DOHH2 (cell line): Measurements from ENCODE around the gene PHYHIPL.

ENCODE experiments used
- H3F3A ChIP-seq: fragments of 200-600 bp; sonication (generic), shearing (Covaris generic); 2 replicates; pipeline ENCODE4 v1.6.0; 2016; ENCODE audit warnings: antibody characterized with exemption, mild to moderate bottlenecking; ENCODE audit not compliant: control insufficient read depth, insufficient read depth
- H3K27ac ChIP-seq: fragments of 200-600 bp; sonication (generic); 2 replicates; pipeline ENCODE4 v1.5.1; 2014; ENCODE audit warnings: low read depth, mild to moderate bottlenecking, low read length, moderate library complexity
- H3K27me3 ChIP-seq: fragments of 200-600 bp; sonication (generic); 2 replicates; pipeline ENCODE4 v1.6.1; 2014; ENCODE audit warnings: mild to moderate bottlenecking, low read length, mixed read lengths; ENCODE audit not compliant: control insufficient read depth
- H3K36me3 ChIP-seq: fragments of 200-600 bp; sonication (generic); 2 replicates; pipeline ENCODE4 v1.6.1; 2014; ENCODE audit warnings: mild to moderate bottlenecking, low read length, moderate library complexity, mixed read lengths; ENCODE audit not compliant: control insufficient read depth
- H3K4me1 ChIP-seq: fragments of 200-600 bp; sonication (generic); 2 replicates; pipeline ENCODE4 v1.6.1; 2014; ENCODE audit warnings: mild to moderate bottlenecking, low read length, mixed read lengths; ENCODE audit not compliant: control insufficient read depth
- H3K4me2 ChIP-seq: fragments of 200-600 bp; sonication (generic); 2 replicates; pipeline ENCODE4 v1.6.0; 2014; ENCODE audit warnings: mild to moderate bottlenecking, low read length, moderate library complexity
- H3K4me3 ChIP-seq: fragments of 200-600 bp; sonication (generic); 2 replicates; pipeline ENCODE4 v1.5.1; 2014; ENCODE audit warnings: mild to moderate bottlenecking, low read length, mixed read lengths
- H3K79me2 ChIP-seq: fragments of 200-600 bp; sonication (generic); 2 replicates; pipeline ENCODE4 v1.6.1; 2014; ENCODE audit warnings: mild to moderate bottlenecking, low read length, mixed read lengths; ENCODE audit not compliant: control insufficient read depth
- H3K9me2 ChIP-seq: fragments of 200-600 bp; sonication (generic); replicated peaks from 2 replicates; pipeline ENCODE4 v1.6.1; 2014; ENCODE audit warnings: mild to moderate bottlenecking, low read length, mixed read lengths; ENCODE audit not compliant: control insufficient read depth
- H3K9me3 ChIP-seq: fragments of 200-600 bp; sonication (generic); 2 replicates; pipeline ENCODE4 v1.6.1; 2014; ENCODE audit warnings: antibody characterized with exemption, low read length, mixed read lengths; ENCODE audit not compliant: control insufficient read depth, insufficient read depth
- H4K20me1 ChIP-seq: fragments of 200-600 bp; sonication (generic); 2 replicates; pipeline ENCODE4 v1.6.0; 2014; ENCODE audit warnings: low read depth, mild to moderate bottlenecking, antibody characterized with exemption, low read length, moderate library complexity; ENCODE audit not compliant: control insufficient read depth, insufficient read depth
- CTCF ChIP-seq: fragments of 200-600 bp; sonication (generic); IDR thresholded peaks from one replicate; pipeline ENCODE4 v1.5.1; 2014; ENCODE audit warnings: antibody characterized with exemption, mild to moderate bottlenecking, low read depth, low read length; ENCODE audit not compliant: poor library complexity, severe bottlenecking
- EZH2phosphoT487 ChIP-seq: fragments of 200-600 bp; sonication (generic); IDR thresholded peaks from 2 replicates; pipeline ENCODE4 v1.6.1; 2017; ENCODE audit warnings: borderline replicate concordance, mild to moderate bottlenecking, antibody characterized with exemption, low read length, moderate library complexity, mixed read lengths

The PHYHIPL gene

GRCh38 chr10:59134785-59135184, 41.7 kb upstream of the PHYHIPL start:
- Histone ChIP-seq H3K4me1 (peaks cover 31% of the 10 kb centered on the region), H4K20me1 (no peaks in the 10 kb centered on the region), H3K27ac (no peak overlapping the region), H3K27me3 (no peaks in the 10 kb centered on the region), H3K4me3 (no peak overlapping the region), H3K36me3 (no peaks in the 10 kb centered on the region), H3K79me2 (no peaks in the 10 kb centered on the region), H3K4me2 (0 out of 2 replicates have a peak overlapping the region, but pooled peaks have one; percentile 14), H3K9me2 (no peaks in the 10 kb centered on the region), H3F3A (no peaks in the 10 kb centered on the region), H3K9me3 (no peaks in the 10 kb centered on the region)
- TF ChIP-seq EZH2phosphoT487 = no peak
- TF ChIP-seq CTCF = no peak

GRCh38 chr10:59135275-59135674, 41.2 kb upstream of the PHYHIPL start:
- Histone ChIP-seq H3K4me3 (no peak overlapping the region), H3K9me2 (no peaks in the 10 kb centered on the region), H3K27ac (no peak overlapping the region), H3K36me3 (no peaks in the 10 kb centered on the region), H3K4me2 (no peak overlapping the region), H4K20me1 (no peaks in the 10 kb centered on the region), H3K79me2 (no peaks in the 10 kb centered on the region), H3K4me1 (peaks cover 31% of the 10 kb centered on the region), H3F3A (no peaks in the 10 kb centered on the region), H3K27me3 (no peaks in the 10 kb centered on the region), H3K9me3 (no peaks in the 10 kb centered on the region)
- TF ChIP-seq EZH2phosphoT487 (no peak), CTCF (no peak)

GRCh38 chr10:59138052-59138451, 38.4 kb upstream of the PHYHIPL start:
- H3K27me3 ChIP-seq = no peaks in the 10 kb centered on the region

More at GRCh38 chr10:59138052-59138451, 38.4 kb upstream of the PHYHIPL start:
- Histone ChIP-seq H3K36me3 (no peaks in the 10 kb centered on the region), H3K9me3 (no peaks in the 10 kb centered on the region), H3K4me2 (no peak overlapping the region), H3K4me1 (peaks cover 16% of the 10 kb centered on the region), H3K4me3 (no peak overlapping the region), H4K20me1 (no peaks in the 10 kb centered on the region), H3K79me2 (no peaks in the 10 kb centered on the region), H3K9me2 (no peaks in the 10 kb centered on the region), H3K27ac (no peak overlapping the region), H3F3A (no peaks in the 10 kb centered on the region)
- TF ChIP-seq EZH2phosphoT487 = no peak
- no peak for TF ChIP-seq CTCF
